ENCODE data around the gene CLDN6. TPM values are rescaled to one million over a fixed set of nuclear protein-coding genes. Genes with fewer than 3 reads are reported as not detected.

The CLDN6 gene
- total and polyA plus RNA-seq, 7 donors = 0.05 to 5.5 (median 0.45) TPM; not detected in 4

GRCh38 chr16:3026003-3026378 lies 8.0 kb upstream of the CLDN6 start:
- DNase-seq (no peak), ATAC-seq (no peak)
- peaks cover 0 to 23% (median 16%) of the 10 kb centered on the region in 3 donors for H3K27me3 ChIP-seq (ENCODE audit: insufficient read depth in 3 of 3, low read length in 2 of 3)
- H3K36me3 ChIP-seq (ENCODE audit: insufficient read depth in 1 of 2, low read depth in 1 of 2) = peaks cover 0 to 25% of the 10 kb centered on the region in 2 donors
- intact Hi-C loops (cut with DNase I) = no loop called here
- WGBS, 3 donors = 92 to 96% (median 94%) methylated on average over 8 of the region's 8 CpGs
- no peak overlapping the region for H3K4me3 ChIP-seq
- no peak overlapping the region for H3K27ac ChIP-seq
- no peak for TF ChIP-seq CTCF (IDR thresholded peaks at IDR 0.05)
- H3K4me1 ChIP-seq = peaks cover 28% of the 10 kb centered on the region
- no peaks in the 10 kb centered on the region for H3K9me3 ChIP-seq

GRCh38 chr16:3025032-3026002 lies 7.3 kb upstream of the CLDN6 start:
- Histone ChIP-seq H3K9me3 (no peaks in the 10 kb centered on the region), H3K4me1 (peaks cover 28% of the 10 kb centered on the region), H3K36me3 (ENCODE audit: insufficient read depth in 1 of 2, low read depth in 1 of 2) (peaks cover 0 to 25% of the 10 kb centered on the region in 2 donors), H3K4me3 (peak overlapping the region; percentile 94), H3K27ac (no peak overlapping the region), H3K27me3 (ENCODE audit: insufficient read depth in 3 of 3, low read length in 2 of 3) (peaks cover 0 to 17% (median 12%) of the 10 kb centered on the region in 3 donors)
- WGBS, 3 donors = 91 to 93% (median 93%) methylated on average over 18 of the region's 18 CpGs
- ATAC-seq = no peak
- DNase-seq = no peak
- intact Hi-C loops (cut with DNase I) = no loop called here
- no peak for TF ChIP-seq CTCF (IDR thresholded peaks at IDR 0.05)

- Histone ChIP-seq H3K36me3 (ENCODE audit: insufficient read depth in 1 of 2, low read depth in 1 of 2) (peaks cover 0 to 25% of the 10 kb centered on the region in 2 donors), H3K4me3 (peak within 1 kb of the TSS; percentile 94), H3K27ac (peak within 1 kb of the TSS; percentile 100), H3K9me3 (no peaks in the 10 kb centered on the region), H3K4me1 (peaks cover 29% of the 10 kb centered on the region), H3K27me3 (ENCODE audit: insufficient read depth in 3 of 3, low read length in 2 of 3) (peaks cover 0 to 2% (median under 1%) of the 10 kb centered on the region in 3 donors)
- peak; percentile 53 to 63 (median 58) for ATAC-seq
- 0 to 1% (median 1%) methylated on average over 52 to 69 of the region's 69 CpGs for WGBS, 3 donors
- TF ChIP-seq CTCF (IDR thresholded peaks at IDR 0.05) = no peak
- peak; percentile 96 to 98 for DNase-seq
- intact Hi-C loops (cut with DNase I) = no loop called here
These were observed 5.9 kb upstream of the CLDN6 start, which contains the start of the genes HCFC1R1 and THOC6 for GRCh38 chr16:3023669-3024478. Gene HCFC1R1 (minus strand): TSS chr16:3023942. CDS start chr16:3023941, 1 bp downstream. Gene THOC6 (plus strand): TSS chr16:3024035. CDS start chr16:3024327, 292 bp downstream.

- Histone ChIP-seq H3K27ac (peak overlapping the region; percentile 100), H3K36me3 (ENCODE audit: insufficient read depth in 1 of 2, low read depth in 1 of 2) (peaks cover 0 to 25% of the 10 kb centered on the region in 2 donors), H3K4me3 (peak overlapping the region; percentile 94), H3K4me1 (peaks cover 29% of the 10 kb centered on the region), H3K9me3 (no peaks in the 10 kb centered on the region), H3K27me3 (ENCODE audit: insufficient read depth in 3 of 3, low read length in 2 of 3) (peaks cover 0 to 5% (median 0%) of the 10 kb centered on the region in 3 donors)
- no peak for TF ChIP-seq CTCF (IDR thresholded peaks at IDR 0.05)
- ATAC-seq (peak in 2 of 4 donors; percentile 0), DNase-seq (no peak)
- 0 to 10% (median 7%) methylated on average over 3 to 6 of the region's 6 CpGs for WGBS, 3 donors
- intact Hi-C loops (cut with DNase I) = no loop called here
These were observed 5.4 kb upstream of the CLDN6 start for GRCh38 chr16:3023415-3023668.

Data from psoas muscle (tissue), 8 donors.